GM03348 (cell line): ENCODE results near the gene HHEX.
"Not testable (repeated sequence)": the region's sequence is repeated elsewhere in the genome, so short reads cannot be mapped to it uniquely, and the experiment has no call there.

Experiments used
- DNase-seq: peaks from one replicate; pipeline ENCODE4 v3.0.0; 2012; ENCODE audit warnings: low spot score

Gene HHEX

DNA sequence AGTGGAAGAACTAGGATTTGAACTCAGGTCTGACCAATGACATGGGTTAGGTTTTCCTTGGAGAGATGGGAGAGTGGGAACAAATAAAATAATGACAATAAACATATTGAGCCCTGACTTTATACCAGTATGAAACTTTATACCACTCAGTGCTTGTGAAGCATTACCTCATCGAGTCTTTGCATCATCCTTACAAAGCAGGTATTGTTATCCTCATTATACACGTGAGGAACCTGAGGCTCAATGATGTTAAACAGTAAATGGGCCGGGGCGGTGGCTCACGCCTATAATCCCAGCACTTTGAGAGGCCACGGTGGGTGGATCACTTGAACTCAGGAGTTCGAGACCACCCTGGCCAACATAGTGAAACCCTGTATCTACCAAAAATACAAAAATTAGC, 47.7 kb downstream of the HHEX start:
- no peak for DNase-seq

DNA sequence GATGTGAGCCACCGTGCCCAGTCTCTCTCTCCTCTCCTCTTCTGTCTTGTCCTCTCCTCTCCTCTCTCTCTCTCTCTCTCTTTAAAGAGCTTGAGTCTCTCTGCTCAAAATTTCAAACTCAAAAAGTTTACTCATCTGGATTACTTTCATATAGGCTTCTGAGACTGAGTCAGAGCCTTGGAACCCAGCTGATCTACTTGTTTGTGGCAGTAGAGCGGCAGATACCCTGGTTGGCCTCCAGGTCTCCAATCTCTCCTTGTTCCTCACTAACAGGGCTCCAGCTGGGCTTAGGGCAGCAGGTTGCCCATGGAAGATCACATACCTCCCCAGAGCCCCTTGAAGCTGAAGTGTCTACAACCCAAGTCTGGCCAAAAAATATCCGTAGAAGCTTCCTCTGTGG, 51.0 kb downstream of the HHEX start:
- no peak for DNase-seq

DNA sequence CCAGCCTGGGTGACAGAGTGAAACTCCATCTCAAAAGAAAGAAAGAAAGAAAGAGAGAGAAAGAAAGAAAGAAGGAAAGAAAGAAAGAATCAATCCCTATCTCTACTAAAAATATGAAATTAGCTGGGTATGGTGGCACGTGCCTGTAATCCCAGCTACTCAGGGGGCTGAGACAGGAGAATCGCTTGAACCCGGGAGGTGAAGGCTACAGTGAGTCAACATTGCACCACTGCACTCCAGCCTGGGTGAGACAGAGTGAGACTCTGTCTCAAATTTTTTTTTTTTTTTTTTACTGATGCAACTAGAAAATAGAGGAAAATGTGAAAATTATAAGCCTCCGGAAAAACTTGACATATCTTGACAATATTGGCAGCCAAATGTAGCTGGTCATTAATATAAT, 52.0 kb downstream of the HHEX start:
- not testable (repeated sequence) for DNase-seq

DNA sequence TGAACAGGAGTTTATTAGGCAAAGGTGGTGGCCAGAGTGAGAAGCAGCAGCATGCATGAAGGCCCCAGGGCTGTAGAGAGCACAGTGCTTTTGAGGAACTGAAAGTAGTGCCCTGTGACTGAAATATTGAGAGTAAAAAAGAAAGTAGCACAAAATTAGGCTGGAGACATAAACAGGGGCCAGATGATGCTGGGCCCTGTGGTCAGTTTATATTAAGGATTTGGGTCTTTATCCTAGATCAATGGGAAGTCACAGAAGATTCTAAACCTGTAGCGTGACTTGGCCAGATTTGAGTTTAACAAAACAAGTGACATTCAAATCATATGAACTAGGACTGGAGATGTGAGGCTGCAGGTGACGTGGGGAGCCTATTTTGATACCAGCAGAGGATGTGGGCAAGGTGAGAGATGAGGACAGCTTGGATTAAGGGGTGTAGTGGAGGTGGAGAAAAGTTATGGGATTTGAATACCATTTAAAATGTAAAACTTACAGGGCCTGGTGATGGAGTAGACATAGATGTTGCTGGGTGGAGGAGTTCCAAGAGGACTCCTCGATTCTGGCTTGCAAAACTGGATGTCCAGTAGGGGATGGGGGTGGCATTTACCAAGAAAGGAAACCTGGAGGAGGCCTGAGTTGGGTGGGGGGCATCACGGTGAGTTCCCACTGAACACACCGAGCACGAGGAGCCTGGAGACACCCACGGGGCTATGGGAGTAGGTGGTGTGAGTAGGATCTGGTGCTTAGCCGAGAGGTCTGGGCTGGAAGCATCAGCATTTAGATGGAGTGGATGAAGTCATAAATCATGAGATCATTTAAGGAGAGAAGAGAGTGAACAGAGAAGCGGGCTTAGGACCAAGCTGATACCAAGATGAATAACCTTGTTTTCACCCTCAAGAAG, 52.8 kb downstream of the HHEX start:
- DNase-seq, result no peak
